Measurements from ENCODE around the gene ESRRA.
"Not testable (repeated sequence)": the region's sequence is repeated elsewhere in the genome, so short reads cannot be mapped to it uniquely, and the experiment has no call there.

Gene ESRRA

DNA sequence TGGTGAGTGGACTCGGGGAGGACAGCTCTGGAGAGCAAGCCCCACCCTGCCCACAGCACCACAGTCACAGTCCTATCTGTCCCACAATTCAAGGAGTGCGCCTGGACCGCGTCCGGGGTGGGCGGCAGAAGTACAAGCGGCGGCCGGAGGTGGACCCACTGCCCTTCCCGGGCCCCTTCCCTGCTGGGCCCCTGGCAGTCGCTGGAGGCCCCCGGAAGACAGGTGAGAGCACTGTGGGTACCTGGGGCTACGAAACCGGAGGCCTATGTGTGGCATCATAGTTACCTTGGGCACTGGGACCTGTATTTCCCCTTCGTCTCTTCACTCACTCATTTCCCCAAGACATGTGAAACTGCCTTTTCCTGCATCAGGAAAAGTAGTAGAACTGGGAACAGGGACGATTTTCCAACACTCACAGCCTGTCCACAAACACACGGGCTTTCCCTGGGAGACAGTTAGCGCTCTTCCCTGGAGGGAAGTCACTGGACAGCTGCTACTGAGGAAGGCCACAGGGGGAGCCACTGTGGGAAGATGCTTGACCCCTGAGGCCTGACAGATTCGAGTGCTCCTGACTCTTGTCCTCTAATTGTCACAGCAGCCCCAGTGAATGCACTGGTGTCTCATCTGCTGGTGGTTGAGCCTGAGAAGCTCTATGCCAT is 9.0 kb downstream of the ESRRA start:
- DNase-seq (ENCODE audit: low read depth), result no peak

DNA sequence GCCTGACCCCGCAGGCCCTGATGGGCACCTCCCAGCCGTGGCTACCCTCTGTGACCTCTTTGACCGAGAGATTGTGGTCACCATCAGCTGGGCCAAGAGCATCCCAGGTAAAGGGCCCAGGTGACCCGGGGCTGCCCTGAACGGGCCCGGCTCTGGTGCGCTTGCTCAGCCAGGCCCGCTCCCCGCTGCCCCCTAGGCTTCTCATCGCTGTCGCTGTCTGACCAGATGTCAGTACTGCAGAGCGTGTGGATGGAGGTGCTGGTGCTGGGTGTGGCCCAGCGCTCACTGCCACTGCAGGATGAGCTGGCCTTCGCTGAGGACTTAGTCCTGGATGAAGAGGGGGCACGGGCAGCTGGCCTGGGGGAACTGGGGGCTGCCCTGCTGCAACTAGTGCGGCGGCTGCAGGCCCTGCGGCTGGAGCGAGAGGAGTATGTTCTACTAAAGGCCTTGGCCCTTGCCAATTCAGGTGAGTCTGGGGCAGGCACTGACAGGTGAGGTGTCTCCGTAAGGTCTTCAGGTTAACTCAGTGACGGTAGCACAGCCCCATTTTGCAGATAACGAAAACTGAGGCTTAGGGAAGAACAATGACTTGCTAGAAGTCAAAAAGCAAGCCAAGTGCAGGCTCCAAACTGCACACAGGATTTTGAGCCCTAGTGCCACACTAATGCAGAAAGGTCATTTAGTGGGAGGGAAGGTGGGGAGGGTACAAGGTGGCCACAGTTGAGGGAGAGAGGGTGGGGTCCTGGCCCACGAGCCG is 9.7 kb downstream of the ESRRA start:
- DNase-seq (ENCODE audit: low read depth), result no peak

GRCh38 chr11:64315667-64316526 is 10.6 kb downstream of the ESRRA start:
- DNase-seq (ENCODE audit: low read depth), result not testable (repeated sequence)

DNA sequence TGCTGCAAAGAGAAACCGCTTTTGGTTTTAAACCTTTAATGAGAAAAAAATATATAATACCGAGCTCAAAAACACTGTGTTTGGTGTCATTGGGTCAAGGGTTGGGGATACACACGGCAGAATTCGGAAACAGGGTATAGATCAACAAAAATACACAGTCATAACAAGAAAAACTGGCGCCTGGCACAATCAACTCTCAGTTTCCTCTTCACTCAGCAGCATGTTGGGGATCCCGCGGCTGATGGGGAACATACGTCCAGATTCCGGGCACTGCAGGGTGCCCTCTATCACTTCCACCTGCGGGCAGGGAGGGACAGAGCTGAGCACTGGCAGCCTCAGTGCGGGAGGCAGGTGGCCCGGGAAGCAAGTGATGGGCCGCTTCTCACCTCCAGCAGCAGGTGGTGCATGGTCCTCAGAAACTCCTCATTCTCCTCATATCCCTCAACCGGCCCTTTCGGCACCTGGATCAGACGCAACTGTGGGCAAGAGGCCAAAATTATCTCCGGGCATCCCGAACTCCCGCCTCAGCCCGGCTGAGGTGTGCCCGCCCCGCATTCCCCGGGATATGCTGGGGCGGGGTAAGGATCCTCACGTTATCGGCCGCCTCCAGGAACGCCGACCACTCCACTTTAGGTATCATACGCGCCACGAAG is 11.5 kb downstream of the ESRRA start:
- DNase-seq (ENCODE audit: low read depth), result no peak

DNA sequence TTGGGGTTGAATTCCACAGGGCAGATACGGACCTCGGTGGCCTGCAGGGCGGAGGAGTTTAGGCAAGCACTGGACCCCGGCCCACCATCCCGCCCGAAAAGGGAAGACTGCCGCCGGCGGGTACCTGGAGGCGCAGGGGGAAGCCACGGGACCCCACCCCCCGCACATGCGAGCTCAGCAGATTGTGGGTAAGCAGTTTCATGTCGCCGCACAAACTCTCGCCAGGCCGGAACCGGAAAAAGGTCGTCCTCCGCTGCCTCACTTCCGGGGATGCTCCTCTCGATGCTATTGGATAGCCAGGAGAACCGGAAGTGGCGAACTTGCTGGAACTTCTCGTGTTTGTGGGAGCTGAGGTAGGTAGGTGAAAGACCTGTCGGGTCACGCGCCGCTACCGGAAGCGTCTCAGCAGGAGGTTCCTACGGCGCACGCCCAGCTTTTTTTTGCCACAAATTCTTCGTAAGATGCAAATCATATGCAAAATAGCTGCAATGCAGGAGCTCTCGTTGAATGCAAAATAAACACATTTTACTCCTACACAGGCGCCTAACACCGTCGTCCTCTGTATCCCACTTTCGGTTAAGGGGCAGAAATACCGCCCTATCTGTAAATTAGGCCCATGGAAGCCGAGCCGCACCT is 12.1 kb downstream of the ESRRA start, which contains the start of gene TRMT112:
Gene TRMT112 (minus strand): TSS at position 235 of the 636 bp plus-strand sequence. CDS start 33 bp downstream, at position 202.
- peak; percentile 98 for DNase-seq (ENCODE audit: low read depth)

DNA sequence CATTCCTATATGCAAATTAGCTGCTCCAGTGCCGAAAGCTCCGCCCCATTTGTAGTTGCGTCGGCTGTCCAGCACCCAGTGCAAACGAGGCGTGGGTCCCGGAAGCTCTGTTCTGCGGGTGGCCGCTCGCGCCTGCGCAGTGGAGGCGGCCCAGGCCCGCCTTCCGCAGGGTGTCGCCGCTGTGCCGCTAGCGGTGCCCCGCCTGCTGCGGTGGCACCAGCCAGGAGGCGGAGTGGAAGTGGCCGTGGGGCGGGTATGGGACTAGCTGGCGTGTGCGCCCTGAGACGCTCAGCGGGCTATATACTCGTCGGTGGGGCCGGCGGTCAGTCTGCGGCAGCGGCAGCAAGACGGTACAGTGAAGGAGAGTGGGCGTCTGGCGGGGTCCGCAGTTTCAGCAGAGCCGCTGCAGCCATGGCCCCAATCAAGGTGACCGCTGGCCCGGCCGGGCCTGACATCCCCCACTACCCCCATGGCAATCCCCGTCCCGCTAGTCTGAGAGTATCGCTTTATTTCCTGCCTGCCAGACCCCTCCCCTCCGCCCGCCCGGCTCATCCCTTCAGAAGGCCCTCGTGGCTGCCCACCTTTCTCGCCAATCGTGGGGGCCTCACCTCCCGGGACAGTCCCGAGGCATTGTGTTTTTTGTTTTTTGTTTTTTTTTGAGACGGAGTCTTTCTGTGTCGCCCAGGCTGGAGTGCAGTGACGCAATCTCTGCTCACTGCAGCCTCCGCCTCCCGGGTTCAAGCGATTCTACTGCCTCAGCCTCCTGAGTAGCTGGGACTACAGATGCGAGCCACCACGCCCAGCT is 12.8 kb downstream of the ESRRA start, which contains the start of gene PRDX5:
Gene PRDX5 (plus strand): TSS at position 161 of the 805 bp plus-strand sequence. CDS start 95 bp downstream, at position 256.
- DNase-seq (ENCODE audit: low read depth), result peak; percentile 98

- no peak for DNase-seq (ENCODE audit: low read depth)
These were observed 13.7 kb downstream of the ESRRA start for GRCh38 chr11:64318766-64319761.

- DNase-seq (ENCODE audit: low read depth), result no peak
These were observed 15.2 kb downstream of the ESRRA start for GRCh38 chr11:64320556-64320955.

- DNase-seq (ENCODE audit: low read depth), result no peak
These were observed 15.7 kb downstream of the ESRRA start for GRCh38 chr11:64321026-64321425.

- DNase-seq (ENCODE audit: low read depth), result no peak
These were observed 16.2 kb downstream of the ESRRA start for GRCh38 chr11:64321533-64321932.

- DNase-seq (ENCODE audit: low read depth), result no peak
These were observed 17.6 kb downstream of the ESRRA start for GRCh38 chr11:64322925-64323260.

DNA sequence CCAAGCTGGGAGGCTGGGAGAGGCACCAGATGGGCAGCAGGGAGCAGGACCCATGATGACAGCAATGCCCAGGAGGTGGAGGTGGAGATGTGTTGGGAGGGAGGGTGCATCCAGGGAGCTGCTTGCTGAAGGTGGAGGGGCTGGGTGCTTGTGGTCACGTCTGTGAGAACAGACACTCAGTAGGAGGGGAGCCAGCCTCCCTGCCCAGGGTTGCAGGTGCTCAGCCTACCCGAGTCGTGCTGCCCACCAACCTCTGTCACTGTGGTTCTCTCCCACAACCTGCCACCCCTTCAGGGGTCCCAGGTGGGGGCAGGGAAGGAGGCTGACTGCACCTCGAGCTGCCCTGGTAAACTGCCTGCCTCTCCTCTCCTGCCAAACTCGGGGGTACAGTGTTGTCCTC is 18.0 kb downstream of the ESRRA start:
- DNase-seq (ENCODE audit: low read depth), result no peak

DNA sequence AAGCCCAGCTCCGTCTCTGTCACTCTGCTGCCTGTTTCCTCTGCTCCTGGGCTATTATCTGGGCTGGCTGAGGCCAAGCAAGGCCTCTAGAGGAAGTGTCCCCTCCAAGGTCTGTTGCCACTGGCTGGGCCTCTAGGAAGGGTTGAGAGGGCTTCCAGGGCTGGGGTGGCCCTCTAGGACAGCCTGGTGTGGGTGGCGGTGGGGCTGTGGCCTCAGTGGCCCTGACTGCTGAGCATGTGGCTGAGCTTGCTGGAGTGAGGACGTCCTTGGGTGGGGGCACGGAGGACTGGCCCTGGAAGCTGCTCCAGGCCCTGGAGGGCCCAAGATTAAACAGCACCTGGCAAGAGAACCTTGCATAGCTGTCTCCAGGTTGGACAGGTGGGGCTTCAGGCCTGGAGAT is 18.7 kb downstream of the ESRRA start:
- not testable (repeated sequence) for DNase-seq (ENCODE audit: low read depth)

DNA sequence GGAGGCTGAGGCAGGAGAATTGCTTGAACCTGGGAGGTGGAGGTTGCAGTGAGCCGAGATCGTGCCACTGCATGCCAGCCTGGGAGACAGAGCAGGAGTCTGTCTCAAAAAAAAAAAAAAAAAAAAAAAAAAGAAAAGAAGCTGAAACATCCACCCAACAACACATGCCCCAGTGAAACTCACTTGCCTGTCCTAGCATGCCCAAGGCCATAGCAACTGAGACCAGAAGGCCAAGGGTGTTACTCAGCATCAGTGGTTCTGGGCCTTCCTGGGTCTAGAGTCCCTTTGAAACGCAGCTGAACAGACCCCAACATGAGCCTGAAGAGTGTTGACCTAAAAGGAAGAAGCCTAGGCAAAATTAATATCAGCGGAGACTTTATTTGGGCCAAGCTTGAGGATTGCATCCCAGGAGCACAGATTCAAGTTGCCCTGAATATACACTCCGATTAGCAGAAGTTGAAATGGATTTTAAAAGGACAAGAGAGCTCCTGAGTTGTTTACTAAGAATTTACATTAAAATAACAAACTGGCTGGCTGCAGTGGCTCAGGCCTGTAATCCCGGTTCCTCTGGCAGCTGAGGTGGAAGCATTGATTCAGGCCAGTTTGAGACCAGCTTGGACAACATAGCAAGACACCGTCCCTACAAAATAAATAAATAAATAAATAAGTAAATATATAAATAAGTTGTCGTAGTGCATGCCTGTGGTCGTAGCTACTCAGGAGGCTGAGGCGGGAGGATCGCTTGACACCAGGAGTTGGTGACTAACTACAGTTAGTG is 19.6 kb downstream of the ESRRA start:
- DNase-seq (ENCODE audit: low read depth), result no peak

DNA sequence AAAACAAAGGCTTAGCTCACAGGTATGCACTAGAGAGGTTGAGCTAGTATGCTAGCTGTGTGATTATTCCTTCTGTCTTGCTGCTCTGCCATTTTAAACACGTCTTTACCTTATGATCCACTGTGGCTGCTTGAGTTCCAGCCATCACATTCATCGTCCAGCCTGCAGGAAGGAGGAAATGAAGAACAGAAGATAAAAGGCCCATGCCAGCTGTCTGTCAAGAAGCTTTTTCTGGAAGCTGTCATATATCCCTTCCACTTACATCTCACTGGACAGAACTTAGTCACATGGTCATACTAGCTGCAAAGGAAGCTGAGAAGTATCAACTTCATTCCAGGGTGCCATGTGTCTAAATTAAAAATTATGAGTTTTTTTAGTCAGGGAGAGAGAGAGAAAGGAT is 22.1 kb downstream of the ESRRA start:
- no peak for DNase-seq (ENCODE audit: low read depth)

GRCh38 chr11:64327993-64328392 is 22.7 kb downstream of the ESRRA start:
- no peak for DNase-seq (ENCODE audit: low read depth)

DNA sequence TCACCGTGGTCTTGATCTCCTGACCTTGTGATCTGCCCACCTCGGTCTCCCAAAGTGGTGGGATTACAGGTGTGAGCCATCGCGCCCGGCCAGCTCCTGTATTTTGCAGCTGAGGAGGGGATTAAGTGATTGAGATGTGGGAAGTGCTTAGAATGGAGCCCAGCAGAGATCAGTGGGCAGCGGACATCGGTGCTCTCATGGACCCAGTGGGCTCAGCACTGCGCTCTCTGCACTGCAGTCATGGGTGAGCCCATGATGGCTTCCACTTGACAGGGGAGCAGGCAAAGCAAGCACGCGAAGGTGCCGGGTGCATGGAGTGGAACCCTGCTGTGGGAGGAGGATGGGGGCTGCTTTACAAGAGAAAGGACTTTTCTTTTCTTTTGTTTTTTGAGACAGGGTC is 25.6 kb downstream of the ESRRA start:
- DNase-seq (ENCODE audit: low read depth), result no peak

DNA sequence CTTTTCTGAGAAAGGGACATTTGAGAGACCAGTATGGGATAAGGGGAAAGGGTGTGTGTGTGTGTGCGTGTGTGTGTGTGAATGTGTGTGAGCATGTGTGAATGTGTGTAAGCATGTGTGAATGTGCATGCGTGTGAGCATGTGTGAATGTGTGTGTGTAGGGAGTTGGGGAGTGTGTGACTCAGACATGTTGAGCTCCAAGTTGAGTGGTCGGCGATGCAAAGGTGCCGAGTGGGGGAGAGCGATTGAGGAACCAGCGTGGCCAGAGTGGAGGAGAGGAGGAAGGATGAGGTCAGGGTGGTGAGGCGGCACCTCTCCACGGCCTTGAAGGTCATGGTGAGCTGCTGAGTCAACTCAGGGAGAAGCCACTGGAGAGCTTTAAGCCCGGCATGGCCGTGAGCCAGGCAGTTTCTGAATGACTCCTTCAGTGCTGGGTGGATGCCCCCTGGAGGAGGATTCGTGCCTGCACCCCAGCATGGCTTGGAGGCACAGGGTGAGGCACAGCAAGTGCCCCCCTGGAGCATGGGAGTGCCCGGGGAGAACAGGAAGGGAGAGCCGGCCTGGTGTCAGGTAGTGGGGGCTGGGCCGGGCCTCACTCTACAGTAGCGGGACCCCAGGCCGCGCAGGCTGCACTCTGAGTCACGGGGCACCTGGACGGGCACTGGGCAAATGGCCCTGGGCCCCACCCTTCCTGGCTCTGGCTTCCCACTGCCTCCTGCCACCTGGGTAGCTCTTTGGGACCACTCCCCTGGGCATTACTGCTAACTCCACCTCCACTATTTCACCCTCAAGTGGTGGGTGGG is 26.4 kb downstream of the ESRRA start:
- peak; percentile 91 for DNase-seq (ENCODE audit: low read depth)
